CMK (cell line): ENCODE data around the gene CALM3.
"Not testable (repeated sequence)": the region's sequence is repeated elsewhere in the genome, so short reads cannot be mapped to it uniquely, and the experiment has no call there.

ENCODE experiments used
- DNase-seq: peaks from one replicate; pipeline ENCODE4 v3.0.0-alpha.2; 2010; ENCODE audit warnings: low read depth

CALM3 gene

DNA sequence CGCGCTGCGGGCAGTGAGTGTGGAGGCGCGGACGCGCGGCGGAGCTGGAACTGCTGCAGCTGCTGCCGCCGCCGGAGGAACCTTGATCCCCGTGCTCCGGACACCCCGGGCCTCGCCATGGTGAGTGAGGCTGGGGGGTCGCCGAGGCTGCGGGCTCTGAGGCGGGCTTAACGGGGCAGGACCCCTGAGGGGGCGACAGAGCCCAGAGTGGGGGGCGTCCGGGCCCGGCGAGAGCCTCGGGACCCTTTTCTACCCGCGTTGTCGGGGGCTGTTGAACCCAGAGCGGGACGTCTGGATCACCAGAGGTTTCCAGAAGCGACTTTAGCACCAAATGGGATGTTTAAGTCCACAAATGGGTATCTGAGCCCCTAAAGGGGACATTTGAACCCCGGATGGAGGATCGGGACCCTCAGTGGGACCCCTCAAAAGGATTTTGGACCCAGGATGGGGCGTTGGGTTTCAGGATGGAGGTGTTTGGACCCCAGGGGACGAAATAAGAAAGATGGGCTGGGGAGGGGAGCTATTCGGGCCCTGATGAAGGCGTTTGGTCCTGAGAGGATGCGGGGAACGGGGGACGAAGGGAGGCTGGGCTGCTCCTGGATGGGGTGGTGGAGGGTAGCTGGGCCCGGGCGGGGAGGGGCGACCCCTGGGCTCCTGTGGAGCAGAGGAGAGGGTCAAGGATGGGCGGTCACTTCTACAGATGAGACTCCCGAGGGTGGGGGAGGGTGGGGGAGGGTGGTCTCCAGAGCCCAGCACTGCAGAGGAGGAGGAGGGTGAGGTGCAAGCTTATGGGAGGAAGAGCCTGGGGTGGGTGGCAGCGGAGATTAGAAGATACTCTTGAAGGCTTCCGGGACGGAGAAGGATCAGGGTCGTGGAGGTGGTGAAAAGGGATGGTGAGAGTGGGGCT, at the start of gene CALM3:
CALM3 (plus strand) TSS at position 13 of the 907 bp plus-strand sequence; CDS start at position 118, 105 bp downstream.
- no peak for DNase-seq

DNA sequence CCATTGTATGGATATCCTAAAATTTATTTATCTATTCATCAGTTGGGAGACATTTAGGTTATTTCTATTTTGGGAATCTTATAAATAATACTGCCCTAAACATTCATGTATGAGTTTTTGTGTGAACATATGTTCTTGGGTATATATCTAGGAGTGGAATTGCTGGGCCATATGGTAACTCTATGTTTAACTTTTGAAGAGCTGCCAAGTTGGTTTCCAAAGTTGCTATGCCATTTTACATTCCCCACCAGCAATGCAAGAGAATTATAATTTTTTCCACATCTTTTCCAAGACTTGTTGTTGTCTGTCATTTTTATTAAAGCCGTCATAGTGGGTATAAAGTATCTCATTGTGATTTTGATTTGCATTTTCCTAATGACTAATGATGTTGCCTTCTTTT, 48.2 kb upstream of the CALM3 start:
- no peak for DNase-seq

DNA sequence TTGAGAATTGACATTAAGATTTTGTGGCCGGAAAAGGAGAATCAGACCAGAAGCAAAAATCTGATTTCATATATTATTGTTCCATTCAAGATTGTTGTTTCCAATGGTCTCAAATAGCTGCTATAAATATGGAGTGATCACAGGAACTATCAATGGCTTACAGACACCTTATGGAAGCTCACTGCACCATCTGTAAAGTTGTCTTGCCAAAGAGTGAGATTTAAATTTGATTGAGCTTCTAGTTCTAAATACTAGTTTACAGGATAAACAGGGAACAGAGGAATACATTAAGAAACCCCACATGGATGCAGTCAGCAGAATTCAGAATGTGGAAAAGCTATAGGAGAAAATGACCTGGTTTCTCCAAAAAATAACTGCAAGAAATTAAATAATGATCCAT, 47.0 kb upstream of the CALM3 start:
- DNase-seq, result no peak

DNA sequence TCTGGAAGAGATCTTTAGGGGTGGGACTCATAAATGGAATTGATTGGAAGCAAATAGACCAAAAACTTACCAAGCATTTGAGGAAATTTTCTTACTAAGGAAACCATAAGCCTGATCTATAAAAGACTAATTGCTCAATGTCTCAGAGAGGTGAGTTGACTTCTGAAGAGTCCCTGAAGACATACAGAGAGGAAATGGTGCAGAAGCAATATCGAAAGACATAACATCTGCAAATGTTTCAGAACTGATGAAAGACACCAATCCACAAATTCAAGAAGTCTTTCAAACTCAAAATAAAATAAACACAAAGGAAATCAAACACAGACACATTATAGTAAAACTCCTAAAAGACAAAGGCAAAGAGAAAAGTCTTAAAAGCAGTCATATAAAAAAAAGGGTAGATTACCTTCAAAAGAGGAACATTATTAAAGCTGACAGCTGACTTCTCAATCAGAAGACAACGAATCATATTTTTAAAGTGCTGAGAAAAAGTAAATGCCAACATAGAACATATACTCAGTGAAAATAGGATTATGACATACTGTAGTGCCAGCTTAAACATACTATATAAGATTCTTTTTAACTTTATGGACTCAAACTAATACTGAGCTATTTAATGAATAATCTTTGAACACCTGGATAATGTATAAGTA, 45.4 kb upstream of the CALM3 start:
- DNase-seq, result no peak

DNA sequence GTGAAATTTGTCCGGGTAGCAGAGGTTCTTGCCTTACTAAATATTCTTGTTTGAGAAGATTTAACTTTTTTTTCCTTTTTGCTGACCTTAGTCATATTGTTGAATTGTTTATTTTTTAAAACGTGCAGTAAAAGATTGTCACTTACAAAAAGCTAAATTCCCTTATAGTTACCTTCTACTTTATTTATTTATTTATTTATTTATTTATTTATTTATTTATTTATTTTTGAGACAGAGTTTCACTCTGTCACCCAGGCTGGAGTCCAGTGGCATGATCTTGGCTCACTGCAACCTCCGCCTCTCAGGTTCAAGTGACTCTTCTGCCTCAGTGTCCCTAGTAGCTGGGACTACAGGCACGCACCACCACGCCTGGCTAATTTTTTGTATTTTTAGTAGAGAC, 44.7 kb upstream of the CALM3 start:
- DNase-seq, result not testable (repeated sequence)

DNA sequence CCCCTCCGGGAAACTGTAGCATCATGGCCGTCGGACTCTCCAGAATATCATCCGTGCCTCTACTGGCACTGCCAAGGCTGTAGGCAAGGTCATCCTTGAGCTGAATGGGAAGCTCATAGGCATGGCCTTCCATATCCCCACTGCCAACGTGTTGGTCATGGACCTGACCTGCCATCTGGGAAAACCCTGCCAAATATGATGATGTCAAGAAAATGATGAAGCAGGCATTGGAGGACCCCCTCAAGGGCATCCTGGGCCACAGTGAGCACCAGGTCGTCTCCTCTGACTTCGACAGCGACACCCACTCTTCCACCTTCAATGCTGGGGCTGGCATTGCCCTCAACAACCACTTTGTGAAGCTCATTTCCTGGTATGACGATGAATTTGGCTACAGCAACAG, 41.9 kb upstream of the CALM3 start:
- DNase-seq, result no peak

DNA sequence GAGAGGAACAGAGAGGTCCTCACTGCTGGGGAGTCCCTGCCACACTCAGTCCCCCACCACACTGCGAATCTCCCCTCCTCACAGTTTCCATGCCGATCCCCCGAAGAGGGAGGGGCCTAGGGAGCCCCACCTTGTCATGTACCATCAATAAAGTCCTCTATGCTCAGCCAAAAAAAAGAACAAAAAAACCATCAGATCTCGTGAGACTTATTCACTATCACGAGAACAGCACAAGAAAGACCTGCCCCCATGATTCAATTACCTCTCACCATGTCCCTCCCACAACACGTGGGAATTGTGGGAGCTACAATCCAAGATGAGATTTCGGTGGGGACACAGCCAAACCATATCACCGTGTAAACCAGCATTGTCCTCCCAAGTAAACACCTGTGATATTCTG, 41.5 kb upstream of the CALM3 start:
- DNase-seq, result not testable (repeated sequence)

DNA sequence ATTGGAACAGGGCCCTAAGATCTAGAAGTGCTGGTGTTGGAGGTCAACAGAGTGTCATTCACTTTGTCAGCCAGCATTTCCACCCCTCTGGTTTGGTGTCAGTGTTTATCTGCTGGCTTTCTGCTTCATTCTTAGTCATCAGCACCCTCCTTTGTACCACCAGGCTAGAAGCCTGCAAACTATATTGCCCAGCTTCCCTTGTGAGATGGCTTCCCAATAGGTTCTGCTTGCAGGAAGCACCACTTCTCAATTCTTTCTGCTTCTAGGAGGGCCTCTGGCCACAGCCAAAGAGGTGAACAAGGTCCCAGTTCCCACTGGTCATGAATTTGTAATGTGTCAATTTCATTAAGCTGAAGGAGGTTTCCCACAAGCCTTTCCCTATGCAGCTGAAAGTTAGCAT, 36.4 kb upstream of the CALM3 start:
- DNase-seq, result no peak

DNA sequence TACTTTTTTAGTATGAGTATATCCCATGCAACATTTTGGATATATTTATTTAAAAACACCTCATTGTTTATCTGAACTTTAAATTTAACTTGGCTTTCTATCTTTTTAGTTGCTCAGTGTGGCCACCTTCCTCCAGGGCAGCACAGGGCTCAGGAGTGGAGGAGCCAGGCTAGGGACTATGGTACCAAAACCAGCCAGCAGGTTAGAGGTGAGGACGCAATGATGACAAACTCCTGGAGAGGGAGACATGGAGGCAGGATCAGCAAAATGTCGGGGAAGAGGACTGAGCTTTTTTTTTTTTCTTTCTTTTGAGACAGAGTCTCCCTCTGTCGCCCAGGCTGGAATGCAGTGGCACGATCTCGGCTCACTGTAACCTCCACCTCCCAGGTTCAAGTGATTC, 29.6 kb upstream of the CALM3 start:
- no peak for DNase-seq

DNA sequence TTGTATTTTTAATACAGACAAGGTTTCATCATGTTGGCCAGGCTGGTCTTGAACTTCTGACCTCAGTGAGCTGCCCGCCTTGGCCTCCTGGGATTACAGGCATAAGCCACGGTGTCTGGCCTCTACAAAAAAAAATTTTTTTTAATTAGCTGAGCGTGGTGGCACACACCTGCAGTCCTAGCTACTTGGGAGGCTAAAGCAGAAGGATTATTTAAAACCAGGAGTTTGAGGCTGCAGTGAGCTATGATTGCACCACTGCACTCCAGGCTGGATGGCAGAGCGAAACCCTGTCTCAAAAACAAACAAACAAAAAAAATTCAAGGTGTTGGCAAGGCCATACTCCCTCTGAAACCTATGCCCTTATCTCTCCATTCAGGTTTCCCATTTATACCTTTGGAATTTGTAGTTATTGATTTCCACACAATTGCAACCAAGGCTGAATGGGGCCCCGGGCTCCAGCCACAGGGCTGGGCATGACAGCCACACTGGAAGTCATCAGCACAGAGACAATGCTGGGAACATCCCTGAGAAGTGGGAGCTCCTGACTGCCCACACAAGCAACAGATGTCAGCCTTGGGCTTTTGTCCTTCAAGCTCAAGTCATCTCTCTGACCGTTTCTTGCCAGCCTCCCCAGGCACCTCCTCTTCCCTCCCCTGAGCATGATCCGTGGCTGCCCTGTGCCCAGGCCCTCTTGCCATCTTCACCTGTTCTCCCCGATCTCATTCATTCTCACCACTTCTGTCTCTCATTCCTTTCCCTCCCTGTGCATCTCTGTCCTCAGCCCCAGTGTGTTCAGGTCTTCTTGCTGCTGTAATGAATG, 27.2 kb upstream of the CALM3 start:
- no peak for DNase-seq

DNA sequence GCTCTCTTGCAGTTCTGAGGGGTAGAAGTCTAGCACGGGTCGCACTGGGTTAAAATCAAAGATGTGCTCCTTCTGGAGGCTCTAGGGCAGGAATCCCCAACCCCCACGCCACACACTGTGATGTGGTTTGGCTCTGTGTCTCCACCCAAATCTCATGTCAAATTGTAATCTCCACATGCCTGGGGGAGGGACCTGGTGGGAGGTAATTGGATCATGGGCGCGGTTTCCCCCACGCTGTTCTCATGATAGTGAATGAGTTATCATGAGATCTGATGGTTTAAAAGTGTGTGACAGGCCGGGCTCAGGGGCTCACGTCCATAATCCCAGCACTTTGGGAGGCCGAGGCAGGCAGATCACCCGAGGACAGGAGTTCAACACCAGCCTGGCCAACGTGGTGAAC, 26.6 kb upstream of the CALM3 start:
- no peak for DNase-seq

DNA sequence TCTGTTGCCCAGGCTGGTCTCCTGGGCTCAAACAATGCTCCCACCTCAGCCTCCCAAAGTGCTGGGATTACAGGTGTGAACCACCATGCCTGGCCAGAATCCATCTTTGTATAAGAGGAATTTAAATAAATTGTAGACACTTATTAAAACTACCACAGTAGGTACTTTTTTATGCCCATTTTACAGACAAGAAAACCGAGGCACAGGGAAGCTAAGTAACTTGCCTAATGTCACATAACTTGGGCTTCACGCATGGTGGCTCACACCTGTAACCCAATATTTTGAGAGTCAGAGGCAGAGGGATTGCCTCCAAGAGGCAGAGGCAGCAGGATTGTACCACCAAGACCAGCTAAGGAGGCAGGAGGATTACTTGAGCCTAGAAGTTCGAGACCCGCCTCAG, 22.7 kb upstream of the CALM3 start:
- DNase-seq, result no peak

DNA sequence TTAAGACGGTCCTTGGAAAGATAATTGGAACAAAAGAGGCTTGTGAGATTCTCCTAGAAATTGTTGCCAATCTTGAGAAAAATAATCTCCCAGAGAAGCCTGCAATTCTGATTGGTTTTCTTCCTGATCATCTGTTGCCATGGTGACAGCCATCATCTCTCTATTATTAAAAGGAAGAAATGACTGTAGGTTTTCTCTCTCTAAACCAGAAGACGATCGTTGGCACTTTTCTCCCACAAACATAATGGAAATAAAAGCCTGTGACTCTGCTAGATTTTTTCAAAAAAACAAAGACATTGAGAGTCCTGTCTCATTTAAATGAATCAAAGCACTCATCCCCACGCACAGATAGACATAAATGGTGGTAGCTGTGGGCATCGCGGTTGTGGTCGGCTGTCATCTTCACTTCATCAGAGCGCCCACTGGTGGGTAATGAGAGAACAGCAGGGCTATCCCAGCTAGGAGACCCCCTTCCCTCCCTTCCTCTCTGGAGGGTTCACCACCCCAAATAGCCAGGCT, 21.7 kb upstream of the CALM3 start:
- DNase-seq, result no peak

DNA sequence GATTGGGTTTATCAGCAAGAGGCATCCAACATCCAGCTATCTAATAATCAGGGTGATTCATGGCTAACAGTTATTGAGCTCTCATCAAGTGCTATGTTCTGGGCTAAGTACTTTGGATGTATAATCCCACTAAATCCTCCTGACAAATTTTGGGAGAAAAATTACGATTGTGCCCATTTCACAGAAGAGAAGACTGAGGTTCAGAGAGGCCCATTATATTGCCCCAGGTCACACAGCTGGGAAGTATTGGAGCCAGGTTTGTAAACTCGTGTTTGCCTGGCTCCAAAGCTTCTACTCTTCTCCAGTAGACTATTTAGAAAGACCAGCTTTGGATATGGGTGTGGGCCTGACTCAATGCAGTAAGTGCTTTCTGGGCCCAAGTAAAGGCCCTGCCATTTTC, 20.9 kb upstream of the CALM3 start:
- no peak for DNase-seq

DNA sequence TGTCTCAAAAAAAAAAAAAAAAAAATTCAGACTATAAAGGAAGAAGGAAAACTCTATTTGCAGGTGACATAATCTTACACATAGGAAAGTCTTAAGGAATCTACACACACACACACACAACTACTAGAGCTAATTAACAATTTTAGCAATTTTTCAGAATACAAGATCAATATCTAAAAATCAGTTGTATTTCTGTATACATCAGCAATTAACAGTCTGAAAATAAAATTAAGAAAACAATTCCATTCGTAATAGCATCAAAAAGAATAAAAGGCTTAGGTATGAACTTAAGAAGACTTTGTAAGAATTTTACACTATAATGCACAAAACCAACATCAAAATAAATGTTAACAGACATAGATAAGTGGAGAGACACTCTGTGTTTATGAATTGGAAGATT, 15.6 kb upstream of the CALM3 start:
- DNase-seq, result no peak

DNA sequence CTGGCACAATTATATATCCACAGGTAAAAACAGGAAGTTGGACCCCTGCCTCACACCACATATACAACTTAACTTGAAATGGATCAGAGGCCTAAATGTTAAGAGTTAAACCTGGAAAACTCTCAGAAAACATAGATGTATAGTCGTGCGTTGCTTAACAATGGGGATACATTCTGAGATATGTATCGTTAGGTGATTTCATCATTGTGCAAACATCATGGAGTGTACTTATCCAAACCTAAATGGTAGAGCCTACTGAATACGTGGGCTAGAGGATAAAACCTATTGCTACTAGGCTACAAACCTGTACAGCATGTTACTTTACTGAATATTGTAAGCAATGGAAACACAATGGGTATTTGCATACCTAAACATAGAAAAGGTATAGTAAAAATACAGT, 14.8 kb upstream of the CALM3 start:
- no peak for DNase-seq

DNA sequence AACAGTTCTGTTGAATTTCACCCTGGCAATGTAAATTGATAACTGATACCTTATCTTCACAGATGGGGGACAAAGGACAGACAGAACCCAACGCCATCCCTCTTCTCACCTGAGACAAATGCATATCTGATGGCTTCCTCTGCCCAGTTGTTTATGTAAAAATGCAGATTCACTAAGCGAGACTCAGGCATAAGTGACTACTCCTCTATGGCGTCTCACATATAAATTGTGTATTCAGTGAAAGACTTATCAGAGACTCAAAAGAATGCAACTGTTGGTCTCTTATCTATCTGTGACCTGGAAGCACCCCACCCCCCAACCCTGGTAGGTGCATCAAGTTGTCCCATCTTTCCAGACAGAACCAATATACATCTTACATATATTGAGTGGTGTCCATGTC, 13.3 kb upstream of the CALM3 start:
- DNase-seq, result no peak

DNA sequence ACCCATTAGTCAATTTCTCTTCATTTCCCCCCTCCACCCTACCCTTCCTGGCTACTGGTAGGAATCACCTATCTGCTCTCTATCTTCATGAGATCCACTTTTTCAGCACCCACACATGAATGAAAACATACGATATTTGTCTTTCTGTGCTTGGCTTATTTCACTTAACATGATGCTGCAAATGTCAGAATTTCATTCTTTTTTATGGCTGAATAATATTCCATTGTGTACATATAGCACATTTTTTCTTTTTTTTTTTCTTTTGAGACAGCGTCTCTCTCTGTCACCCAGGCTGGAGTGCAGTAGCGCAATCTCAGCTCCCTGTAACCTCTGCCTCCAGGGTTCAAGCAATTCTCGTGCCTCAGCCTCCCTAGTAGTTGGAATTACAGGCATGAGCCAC, 9.9 kb upstream of the CALM3 start:
- DNase-seq, result no peak

DNA sequence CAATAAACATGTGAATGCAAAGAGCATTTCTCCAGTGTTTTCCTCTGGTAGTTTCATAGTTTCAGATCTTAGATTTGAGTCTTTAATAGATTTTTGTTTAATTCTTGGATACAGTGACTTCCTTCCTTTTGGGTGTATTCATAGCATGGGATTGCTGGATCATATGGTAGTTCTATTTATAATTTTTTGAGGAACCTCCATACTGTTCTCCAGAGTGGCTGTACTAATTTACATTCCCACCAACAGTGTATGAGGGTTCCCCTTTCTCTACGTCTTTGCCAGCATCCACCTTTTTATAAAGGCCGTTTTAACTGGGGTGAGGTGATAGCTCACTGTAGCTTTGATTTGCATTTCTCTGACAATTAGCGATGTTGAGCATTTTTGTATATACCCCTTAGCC, 9.3 kb upstream of the CALM3 start:
- DNase-seq, result no peak

DNA sequence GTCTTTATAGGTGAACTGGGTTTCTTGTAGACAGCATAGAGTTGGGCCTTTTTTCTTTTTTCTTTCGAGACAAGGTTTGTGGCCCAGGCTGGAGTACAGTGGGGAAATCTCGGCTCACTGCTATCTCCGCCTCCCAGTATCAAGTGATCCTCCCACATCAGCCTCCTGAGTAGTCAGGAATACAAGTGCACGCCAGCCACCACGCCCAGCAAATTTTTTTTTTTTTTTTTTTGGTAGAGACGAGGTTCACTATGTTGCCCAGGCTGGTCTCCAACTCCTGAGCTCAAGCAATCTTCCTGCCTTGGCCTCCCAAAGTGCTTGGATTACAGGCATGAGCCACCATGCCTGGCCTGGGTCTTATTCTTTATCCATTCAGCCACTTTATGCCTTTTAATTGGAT, 5.1 kb upstream of the CALM3 start:
- no peak for DNase-seq

DNA sequence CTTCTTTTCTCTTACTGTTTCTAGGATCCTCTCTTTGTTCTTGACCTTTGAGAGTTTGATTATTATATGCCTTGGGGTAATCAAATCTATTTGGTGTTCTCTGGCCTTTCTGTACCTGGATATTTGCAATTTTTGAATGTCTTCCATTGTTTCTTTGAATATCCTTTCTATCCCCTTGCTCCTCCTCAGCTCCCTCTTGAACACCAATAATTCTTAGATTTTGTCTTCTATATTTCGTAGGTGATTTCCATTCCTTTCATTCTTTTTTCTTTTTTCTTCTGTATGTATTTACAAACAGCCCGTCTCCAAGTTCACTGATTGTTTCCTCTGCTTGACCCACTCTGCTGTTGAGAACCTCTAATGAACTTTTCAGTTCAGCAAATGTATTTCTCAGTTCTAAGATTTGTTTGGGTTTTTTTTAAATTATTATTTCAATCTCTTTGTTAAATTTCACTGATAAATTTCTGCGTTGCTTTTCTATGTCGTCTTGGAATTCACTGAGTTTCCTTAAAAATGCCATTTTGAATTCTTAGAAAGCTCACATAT, 2.7 kb upstream of the CALM3 start:
- no peak for DNase-seq

DNA sequence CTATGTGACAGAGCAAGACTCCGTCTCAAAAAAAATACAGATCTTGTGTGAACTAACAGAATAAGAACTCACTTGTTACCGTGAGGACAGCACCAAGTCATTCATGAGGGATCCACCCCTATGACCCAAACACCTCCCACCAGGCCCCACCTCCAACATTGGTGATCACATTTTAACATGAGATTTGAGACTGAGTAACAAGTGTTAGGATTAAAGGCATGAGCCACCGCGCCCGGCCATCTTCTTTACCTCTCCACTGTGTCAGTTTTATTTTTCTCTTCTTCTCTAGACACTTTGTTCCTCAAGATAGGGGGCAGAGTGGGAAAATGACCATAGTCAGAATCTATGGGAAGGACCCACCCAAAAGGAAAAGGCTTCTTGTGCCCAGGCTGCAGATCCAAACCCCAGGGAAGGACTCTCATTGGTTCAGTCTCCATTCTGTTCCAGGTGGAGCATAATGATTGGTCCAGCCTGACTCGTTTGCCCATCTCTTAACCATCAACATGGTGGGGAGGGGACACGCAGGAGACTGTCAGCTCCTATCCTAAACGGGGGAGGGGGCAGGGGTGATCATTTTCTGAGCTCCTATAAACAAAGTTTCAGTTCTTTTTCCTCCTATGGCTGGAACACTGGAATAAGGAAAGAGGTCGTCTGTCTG, 1.3 kb upstream of the CALM3 start:
- DNase-seq, result no peak
